Neural progenitor cell (in vitro differentiated cells): ENCODE measurements around the gene SNX30. TPM values are rescaled to one million over a fixed set of nuclear protein-coding genes. Genes with fewer than 3 reads are reported as not detected.
A peak's percentile ranks its signal among the peaks of the same experiment; 100 is the strongest.

Source experiments
- DNase-seq: peaks from one replicate; pipeline ENCODE4 v3.0.0-alpha.2; 2016; ENCODE audit warnings: low spot score
- H2AFZ ChIP-seq: fragments of 200-600 bp; sonication (generic); replicated peaks from 2 replicates; pipeline ENCODE4 v1.6.1; 2016; ENCODE audit warnings: antibody characterized with exemption
- H3F3A ChIP-seq: fragments of 200-600 bp; sonication (generic); 2 replicates; pipeline ENCODE4 v1.6.1; 2016; ENCODE audit warnings: antibody characterized with exemption, low read depth
- H3K27ac ChIP-seq: fragments of 200-600 bp; sonication (generic); 2 replicates; pipeline ENCODE4 v1.5.1; 2016; ENCODE audit warnings: mild to moderate bottlenecking
- H3K27me3 ChIP-seq: fragments of 200-600 bp; sonication (generic); 2 replicates; pipeline ENCODE4 v1.6.1; 2016; ENCODE audit warnings: mild to moderate bottlenecking, moderate library complexity
- H3K36me3 ChIP-seq: fragments of 200-600 bp; sonication (generic); 2 replicates; pipeline ENCODE4 v1.5.1; 2016
- H3K4me1 ChIP-seq: fragments of 200-600 bp; sonication (generic); 2 replicates; pipeline ENCODE4 v1.6.1; 2016; ENCODE audit warnings: mixed run types
- H3K4me2 ChIP-seq: fragments of 200-600 bp; sonication (generic); 2 replicates; pipeline ENCODE4 v1.6.1; 2016
- H3K4me3 ChIP-seq: fragments of 200-600 bp; sonication (generic); 2 replicates; pipeline ENCODE4 v1.5.1; 2016
- H3K79me2 ChIP-seq: fragments of 200-600 bp; sonication (generic); 2 replicates; pipeline ENCODE4 v1.6.1; 2016; ENCODE audit warnings: low read depth
- H3K9ac ChIP-seq: fragments of 200-600 bp; sonication (generic); 2 replicates; pipeline ENCODE4 v1.6.1; 2016
- H3K9me3 ChIP-seq: fragments of 200-600 bp; sonication (generic); 2 replicates; pipeline ENCODE4 v1.5.1; 2016; ENCODE audit warnings: low read depth
- H4K20me1 ChIP-seq: fragments of 200-600 bp; sonication (generic); 2 replicates; pipeline ENCODE4 v1.6.1; 2016; ENCODE audit warnings: low read depth
- H3K27ac Mint-ChIP-seq: 3 replicates; pipeline ENCODE4 v1.8.0; 2021; ENCODE audit warnings: mixed read lengths
- H3K27me3 Mint-ChIP-seq: 2 replicates; pipeline ENCODE4 v1.8.0; 2022; ENCODE audit warnings: low read depth, mild to moderate bottlenecking, inconsistent platforms, moderate library complexity, mixed read lengths; ENCODE audit not compliant: insufficient read depth
- H3K36me3 Mint-ChIP-seq: 3 replicates; pipeline ENCODE4 v1.8.0; 2021; ENCODE audit warnings: mixed read lengths
- H3K4me1 Mint-ChIP-seq: 3 replicates; pipeline ENCODE4 v1.8.0; 2021; ENCODE audit warnings: mixed read lengths
- H3K4me3 Mint-ChIP-seq: 3 replicates; pipeline ENCODE4 v1.8.0; 2021; ENCODE audit warnings: mild to moderate bottlenecking, moderate library complexity, mixed read lengths
- H3K9me3 Mint-ChIP-seq: 3 replicates; pipeline ENCODE4 v1.8.0; 2020; ENCODE audit warnings: mixed read lengths
- CTCF ChIP-seq: fragments of 200-600 bp; sonication (generic); IDR thresholded peaks from 2 replicates; pipeline ENCODE4 v1.5.1; 2017; ENCODE audit warnings: antibody characterized with exemption, mild to moderate bottlenecking
- EZH2 ChIP-seq: fragments of 200-600 bp; sonication (generic); IDR thresholded peaks from 2 replicates; pipeline ENCODE4 v1.6.1; 2017; ENCODE audit warnings: antibody characterized with exemption, mild to moderate bottlenecking, moderate library complexity
- EZH2phosphoT487 ChIP-seq: fragments of 200-600 bp; sonication (generic); IDR thresholded peaks from 2 replicates; pipeline ENCODE4 v1.6.1; 2017; ENCODE audit warnings: antibody characterized with exemption
- total RNA-seq: library from RNA; depleted of rRNA; stranded (reverse); fragments of >200 nt; gene quantifications from 2 replicates; pipeline ENCODE4 v1.2.3, GENCODE V29; 2015; ENCODE audit warnings: low replicate concordance

SNX30 gene
- 18.7 and 19.9 TPM in 2 replicates for total RNA-seq

- Histone ChIP-seq H3K27me3 (no peaks in the 10 kb centered on the region), H3F3A (peaks cover 16% of the 10 kb centered on the region), H3K27ac (peak within 1 kb of the TSS; percentile 54), H4K20me1 (no peaks in the 10 kb centered on the region), H3K9ac (peak within 1 kb of the TSS; percentile 39), H2AFZ (peak within 1 kb of the TSS; percentile 83), H3K4me1 (peaks cover 15% of the 10 kb centered on the region), H3K79me2 (peaks cover 22% of the 10 kb centered on the region), H3K9me3 (no peaks in the 10 kb centered on the region), H3K4me3 (peak within 1 kb of the TSS; percentile 95), H3K4me2 (peak within 1 kb of the TSS; percentile 95), H3K36me3 (no peaks in the 10 kb centered on the region)
- no peaks in the 10 kb centered on the region for H3K36me3 Mint-ChIP-seq
- no peaks in the 10 kb centered on the region for H3K27me3 Mint-ChIP-seq
- H3K9me3 Mint-ChIP-seq: no peaks in the 10 kb centered on the region
- H3K4me1 Mint-ChIP-seq: peaks cover 33% of the 10 kb centered on the region
- DNase-seq: peak; percentile 93
- no peak for TF ChIP-seq EZH2phosphoT487
- peak; percentile 6 for TF ChIP-seq CTCF
- peak within 1 kb of the TSS; percentile 74 for H3K27ac Mint-ChIP-seq
- peak within 1 kb of the TSS; percentile 94 for H3K4me3 Mint-ChIP-seq
Measured at GRCh38 chr9:112750016-112750763, at the start of gene SNX30. Gene SNX30 (plus strand): TSS chr9:112750760. CDS start chr9:112751002, 242 bp downstream.

GRCh38 chr9:112703304-112703703, 47.3 kb upstream of the SNX30 start:
- no peak overlapping the region for H2AFZ ChIP-seq
- no peak overlapping the region for H3K9ac ChIP-seq
- peaks cover 54% of the 10 kb centered on the region for H3K79me2 ChIP-seq
- H3K27me3 ChIP-seq: no peaks in the 10 kb centered on the region
- no peaks in the 10 kb centered on the region for H3K9me3 Mint-ChIP-seq
- no peaks in the 10 kb centered on the region for H3K4me1 Mint-ChIP-seq
- H3K4me3 Mint-ChIP-seq: no peak overlapping the region
- no peak overlapping the region for H3K27ac ChIP-seq
- no peak overlapping the region for H3K4me2 ChIP-seq
- no peaks in the 10 kb centered on the region for H3K27me3 Mint-ChIP-seq
- no peak overlapping the region for H3K27ac Mint-ChIP-seq
- H3K9me3 ChIP-seq: no peaks in the 10 kb centered on the region
- no peaks in the 10 kb centered on the region for H3K36me3 ChIP-seq
- no peak for DNase-seq
- no peak for TF ChIP-seq EZH2
- TF ChIP-seq EZH2phosphoT487: no peak
- no peak for TF ChIP-seq CTCF
- H3K4me1 ChIP-seq: no peaks in the 10 kb centered on the region
- H3F3A ChIP-seq: peaks cover 4% of the 10 kb centered on the region
- H3K36me3 Mint-ChIP-seq: peaks cover 3% of the 10 kb centered on the region
- H4K20me1 ChIP-seq: peaks cover 26% of the 10 kb centered on the region
- H3K4me3 ChIP-seq: no peak overlapping the region

- Histone ChIP-seq H3K4me1 (no peaks in the 10 kb centered on the region), H3F3A (peaks cover 4% of the 10 kb centered on the region), H3K4me3 (no peak overlapping the region), H3K27ac (no peak overlapping the region), H3K4me2 (no peak overlapping the region), H3K9ac (no peak overlapping the region), H3K27me3 (no peaks in the 10 kb centered on the region), H4K20me1 (peaks cover 43% of the 10 kb centered on the region), H3K79me2 (peaks cover 71% of the 10 kb centered on the region), H3K9me3 (no peaks in the 10 kb centered on the region), H2AFZ (no peak overlapping the region), H3K36me3 (no peaks in the 10 kb centered on the region)
- H3K27ac Mint-ChIP-seq: no peak overlapping the region
- TF ChIP-seq CTCF (peak; percentile 65), EZH2phosphoT487 (no peak), EZH2 (no peak)
- peaks cover 2% of the 10 kb centered on the region for H3K36me3 Mint-ChIP-seq
- DNase-seq: peak; percentile 70
- no peak overlapping the region for H3K4me3 Mint-ChIP-seq
- no peaks in the 10 kb centered on the region for H3K4me1 Mint-ChIP-seq
- no peaks in the 10 kb centered on the region for H3K27me3 Mint-ChIP-seq
- no peaks in the 10 kb centered on the region for H3K9me3 Mint-ChIP-seq
Measured at GRCh38 chr9:112705768-112706427, 44.7 kb upstream of the SNX30 start.
